Measurements from ENCODE around the gene UROC1. TPM values are rescaled to one million over a fixed set of nuclear protein-coding genes. Genes with fewer than 3 reads are reported as not detected.

Gene UROC1
- total and polyA plus RNA-seq, 2 donors from 2014 or later = not detected

- FAIRE-seq (no peak), DNase-seq (peak in 1 of 5 donors; percentile 77)
Observed at GRCh38 chr3:126530171-126531050, 12.8 kb upstream of the UROC1 start.

GRCh38 chr3:126529585-126530170, 12.1 kb upstream of the UROC1 start:
- DNase-seq (peak in 1 of 5 donors; percentile 46), FAIRE-seq (no peak)
- TF ChIP-seq, protein P1, sequence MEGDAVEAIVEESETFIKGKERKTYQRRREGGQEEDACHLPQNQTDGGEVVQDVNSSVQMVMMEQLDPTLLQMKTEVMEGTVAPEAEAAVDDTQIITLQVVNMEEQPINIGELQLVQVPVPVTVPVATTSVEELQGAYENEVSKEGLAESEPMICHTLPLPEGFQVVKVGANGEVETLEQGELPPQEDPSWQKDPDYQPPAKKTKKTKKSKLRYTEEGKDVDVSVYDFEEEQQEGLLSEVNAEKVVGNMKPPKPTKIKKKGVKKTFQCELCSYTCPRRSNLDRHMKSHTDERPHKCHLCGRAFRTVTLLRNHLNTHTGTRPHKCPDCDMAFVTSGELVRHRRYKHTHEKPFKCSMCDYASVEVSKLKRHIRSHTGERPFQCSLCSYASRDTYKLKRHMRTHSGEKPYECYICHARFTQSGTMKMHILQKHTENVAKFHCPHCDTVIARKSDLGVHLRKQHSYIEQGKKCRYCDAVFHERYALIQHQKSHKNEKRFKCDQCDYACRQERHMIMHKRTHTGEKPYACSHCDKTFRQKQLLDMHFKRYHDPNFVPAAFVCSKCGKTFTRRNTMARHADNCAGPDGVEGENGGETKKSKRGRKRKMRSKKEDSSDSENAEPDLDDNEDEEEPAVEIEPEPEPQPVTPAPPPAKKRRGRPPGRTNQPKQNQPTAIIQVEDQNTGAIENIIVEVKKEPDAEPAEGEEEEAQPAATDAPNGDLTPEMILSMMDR (IDR thresholded peaks at IDR 0.05; ENCODE audit: borderline replicate concordance, extremely low read depth, insufficient read depth) = no peak
- Histone ChIP-seq H3K4me1 (ENCODE audit: control insufficient read depth in 2 of 3, insufficient read depth in 2 of 3, low read depth in 1 of 3, low read length in 3 of 3) (peaks cover 0 to 6% (median 4%) of the 10 kb centered on the region in 3 donors), H3K9me3 (ENCODE audit: control insufficient read depth in 2 of 3, insufficient read depth in 1 of 3, low read length in 3 of 3) (no peaks in the 10 kb centered on the region), H3K9ac (ENCODE audit: low read length in 3 of 3) (no peak overlapping the region), H3K27me3 (ENCODE audit: control insufficient read depth, insufficient read depth, low read length) (no peaks in the 10 kb centered on the region), H3K4me3 (ENCODE audit: low read length in 3 of 3) (no peak overlapping the region), H3K27ac (ENCODE audit: low read depth in 2 of 2, low read length in 2 of 2) (no peak overlapping the region), H3K36me3 (ENCODE audit: control insufficient read depth in 2 of 3, insufficient read depth in 3 of 3, low read length in 3 of 3) (no peaks in the 10 kb centered on the region)
- intact Hi-C loops (cut with DNase I) = no loop called here

More at GRCh38 chr3:126530171-126531050, 12.8 kb upstream of the UROC1 start:
- Histone ChIP-seq H3K9ac (ENCODE audit: low read length in 3 of 3) (no peak overlapping the region), H3K27me3 (ENCODE audit: control insufficient read depth, insufficient read depth, low read length) (no peaks in the 10 kb centered on the region), H3K4me1 (ENCODE audit: control insufficient read depth in 2 of 3, insufficient read depth in 2 of 3, low read depth in 1 of 3, low read length in 3 of 3) (peaks cover 0 to 6% (median 4%) of the 10 kb centered on the region in 3 donors), H3K27ac (ENCODE audit: low read depth in 2 of 2, low read length in 2 of 2) (no peak overlapping the region), H3K9me3 (ENCODE audit: control insufficient read depth in 2 of 3, insufficient read depth in 1 of 3, low read length in 3 of 3) (no peaks in the 10 kb centered on the region), H3K36me3 (ENCODE audit: control insufficient read depth in 2 of 3, insufficient read depth in 3 of 3, low read length in 3 of 3) (no peaks in the 10 kb centered on the region), H3K4me3 (ENCODE audit: low read length in 3 of 3) (no peak overlapping the region)
- TF ChIP-seq, protein P1 (IDR thresholded peaks at IDR 0.05; ENCODE audit: borderline replicate concordance, extremely low read depth, insufficient read depth) = no peak
- intact Hi-C loops (cut with DNase I) = no loop called here

DNA sequence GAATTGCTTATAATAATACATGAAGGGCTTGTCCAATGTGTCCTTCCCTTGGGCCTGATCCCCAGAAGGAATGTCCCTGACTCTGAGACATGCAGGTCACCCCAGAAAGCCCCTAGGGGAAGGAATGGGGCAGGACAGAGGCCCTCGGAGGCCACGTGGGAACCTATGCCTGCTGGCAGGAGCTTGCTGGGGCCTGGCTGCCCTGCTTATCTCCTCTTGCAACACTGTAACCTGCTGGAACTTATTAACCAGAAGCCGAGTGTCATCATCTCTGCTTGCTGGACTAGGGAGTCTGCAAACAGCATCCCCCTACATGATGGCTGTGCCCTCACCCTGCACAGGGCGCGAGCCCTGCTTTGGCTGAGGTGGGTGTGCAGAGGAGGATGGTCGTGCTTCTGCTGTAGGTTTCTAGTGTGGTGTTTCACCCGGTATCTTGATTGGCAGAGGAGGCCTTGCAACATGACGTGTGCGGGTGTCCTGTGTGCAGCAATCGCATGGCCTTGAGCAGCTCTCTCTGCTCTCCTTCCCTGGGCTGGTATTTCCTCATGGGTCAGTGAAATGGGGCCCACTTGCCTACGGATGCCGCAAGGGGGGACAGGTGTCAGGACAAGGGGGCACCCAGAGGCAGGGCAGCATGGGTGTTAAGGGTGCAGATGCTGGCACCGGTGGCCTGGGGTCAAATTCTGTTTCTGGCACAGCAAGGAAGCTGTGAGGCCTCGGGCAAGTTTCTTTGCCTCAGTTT, 11.4 kb upstream of the UROC1 start:
- TF ChIP-seq, protein P1 (IDR thresholded peaks at IDR 0.05; ENCODE audit: borderline replicate concordance, extremely low read depth, insufficient read depth) = no peak
- Histone ChIP-seq H3K9ac (ENCODE audit: low read length in 3 of 3) (no peak overlapping the region), H3K9me3 (ENCODE audit: control insufficient read depth in 2 of 3, insufficient read depth in 1 of 3, low read length in 3 of 3) (no peaks in the 10 kb centered on the region), H3K27me3 (ENCODE audit: control insufficient read depth, insufficient read depth, low read length) (no peaks in the 10 kb centered on the region), H3K27ac (ENCODE audit: low read depth in 2 of 2, low read length in 2 of 2) (no peak overlapping the region), H3K36me3 (ENCODE audit: control insufficient read depth in 2 of 3, insufficient read depth in 3 of 3, low read length in 3 of 3) (no peaks in the 10 kb centered on the region), H3K4me1 (ENCODE audit: control insufficient read depth in 2 of 3, insufficient read depth in 2 of 3, low read depth in 1 of 3, low read length in 3 of 3) (peaks cover 0 to 6% (median 4%) of the 10 kb centered on the region in 3 donors), H3K4me3 (ENCODE audit: low read length in 3 of 3) (no peak overlapping the region)
- intact Hi-C loops (cut with DNase I) = no loop called here
- FAIRE-seq = no peak
- DNase-seq = peak; percentile 46 to 72 (median 62)
